Activated CD4-positive, alpha-beta T cell treated with anti-CD3 and anti-CD28 coated beads, Interleukin-2, amount 50 U/mL, for 48 hours (primary cell): Measurements from ENCODE around the gene SCAMP1.
"Not testable (repeated sequence)": the region's sequence is repeated elsewhere in the genome, so short reads cannot be mapped to it uniquely, and the experiment has no call there.

Source experiments
- DNase-seq, 2 experiments: peaks; one replicate each; pipeline ENCODE4 v3.0.0-alpha.2; 2020

Gene SCAMP1

DNA sequence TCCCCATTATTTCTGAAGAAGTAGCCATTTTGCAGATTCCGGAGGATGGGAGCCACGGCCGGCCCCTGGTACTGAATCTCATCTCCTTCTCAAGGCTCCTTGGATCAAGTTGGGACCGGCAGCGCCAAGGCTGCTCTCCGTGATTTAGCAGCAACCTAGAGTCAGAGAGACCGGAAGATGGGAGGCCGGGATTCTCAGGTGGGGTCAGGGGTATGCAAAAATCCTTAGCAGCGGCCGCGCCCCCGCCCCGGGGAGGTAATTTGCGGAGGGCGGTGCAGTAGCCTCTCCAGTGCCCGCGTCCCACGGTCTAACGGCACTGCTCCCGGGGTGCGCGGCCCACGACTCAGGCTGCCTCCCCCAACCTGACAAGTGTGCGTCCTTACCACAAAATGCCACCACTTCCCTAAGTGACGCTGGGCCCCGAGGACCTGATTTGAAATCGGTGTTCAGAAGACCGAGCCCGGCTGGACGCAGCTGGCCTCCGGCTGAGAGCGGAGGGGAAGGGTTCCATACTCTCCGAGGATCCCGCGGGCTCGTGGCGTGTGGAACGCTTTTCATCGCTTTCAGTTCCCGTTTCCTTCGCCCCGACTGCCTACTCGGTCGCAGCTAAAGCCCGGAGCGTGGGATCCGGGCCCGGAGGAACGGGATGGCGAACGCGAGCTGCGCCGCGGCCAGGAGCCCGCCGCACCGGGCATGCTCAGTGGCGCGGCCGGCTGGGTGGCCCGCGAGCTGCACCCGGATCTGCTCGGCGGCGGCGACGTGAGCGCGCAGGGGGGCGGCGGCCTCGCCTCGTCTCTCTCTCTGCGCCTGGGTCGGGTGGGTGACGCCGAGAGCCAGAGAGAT is at the start of gene SCAMP1:
TSS of gene SCAMP1 (plus strand) at position 787 of the 843 bp plus-strand sequence. CDS start at position 842, 55 bp downstream.
- DNase-seq, result peak; percentile 93 to 95

DNA sequence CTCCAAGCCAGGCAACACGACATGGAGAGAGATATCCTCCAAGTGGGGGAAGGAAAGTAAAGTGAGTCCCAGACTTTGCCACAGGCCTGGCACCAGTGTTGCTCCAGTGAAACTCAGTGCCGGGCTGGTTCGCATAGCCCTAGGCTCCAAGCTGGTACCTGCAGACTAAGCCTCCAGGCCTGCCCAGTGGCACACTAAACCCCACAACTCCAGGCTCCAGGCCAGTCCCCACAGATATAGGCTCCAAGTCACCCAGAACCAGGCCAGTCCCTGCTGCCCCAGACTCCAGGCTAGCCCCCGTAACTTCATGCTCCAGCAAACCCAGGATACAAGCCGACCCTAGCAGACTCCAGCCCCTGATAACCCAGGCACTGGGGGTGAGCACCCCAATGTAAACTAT is 42.9 kb upstream of the SCAMP1 start:
- DNase-seq, result no peak

- DNase-seq, result no peak
Observed at GRCh38 chr5:78318337-78318736, 42.1 kb upstream of the SCAMP1 start.

GRCh38 chr5:78320401-78320800 is 40.0 kb upstream of the SCAMP1 start:
- no peak for DNase-seq

GRCh38 chr5:78323241-78323640 is 37.2 kb upstream of the SCAMP1 start:
- DNase-seq, result no peak

DNA sequence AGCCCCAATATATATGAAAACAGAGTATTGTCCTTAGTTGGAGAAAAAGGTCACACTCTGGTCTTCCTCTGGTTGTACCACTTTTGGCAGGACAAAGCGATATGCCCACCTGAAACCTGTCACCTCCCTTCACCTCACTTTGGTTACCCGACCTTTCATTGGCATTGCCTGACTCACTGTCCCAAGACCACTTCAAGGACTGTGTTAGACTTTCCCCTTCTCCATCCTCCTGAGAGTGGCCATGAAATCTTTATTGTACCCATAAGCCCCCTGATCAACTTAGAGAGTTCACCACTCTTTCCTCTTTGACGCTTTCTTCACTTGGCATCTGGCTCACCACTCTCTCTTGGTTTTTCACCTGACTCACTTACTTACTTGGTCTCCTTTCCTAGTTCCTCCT is 33.5 kb upstream of the SCAMP1 start:
- no peak for DNase-seq

GRCh38 chr5:78327761-78328510 is 32.5 kb upstream of the SCAMP1 start:
- no peak for DNase-seq

DNA sequence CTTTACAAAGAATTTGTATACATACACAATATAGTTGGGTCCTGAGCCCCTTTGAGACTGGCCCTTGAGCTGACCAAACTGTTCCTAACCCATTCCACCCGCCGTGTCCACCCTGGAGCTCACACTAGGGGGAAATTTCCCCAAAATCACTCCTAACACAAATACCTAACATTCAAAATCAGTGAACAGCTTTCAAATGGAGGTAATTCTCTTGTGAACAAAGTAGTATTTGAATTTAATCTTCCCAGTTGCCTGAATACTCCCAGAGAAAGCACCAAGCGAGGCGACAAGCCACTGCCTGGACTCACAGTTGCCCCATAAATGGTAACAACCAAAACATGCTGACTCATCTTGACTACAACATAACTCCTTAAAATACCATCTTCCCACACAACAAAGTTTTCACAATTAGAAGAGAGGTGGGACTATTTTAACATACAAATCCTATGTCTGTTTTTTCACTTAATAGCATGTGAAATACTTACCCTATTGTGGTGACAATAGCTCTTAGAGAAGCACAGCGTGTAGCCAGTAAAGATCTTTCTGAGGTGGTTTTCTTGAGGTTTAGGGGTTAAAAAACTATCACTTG is 31.7 kb upstream of the SCAMP1 start:
- no peak for DNase-seq

GRCh38 chr5:78331523-78332080 is 28.8 kb upstream of the SCAMP1 start:
- no peak for DNase-seq

GRCh38 chr5:78334811-78335210 is 25.6 kb upstream of the SCAMP1 start:
- DNase-seq, result no peak

- DNase-seq, result no peak
Observed at GRCh38 chr5:78335976-78336375, 24.4 kb upstream of the SCAMP1 start.

DNA sequence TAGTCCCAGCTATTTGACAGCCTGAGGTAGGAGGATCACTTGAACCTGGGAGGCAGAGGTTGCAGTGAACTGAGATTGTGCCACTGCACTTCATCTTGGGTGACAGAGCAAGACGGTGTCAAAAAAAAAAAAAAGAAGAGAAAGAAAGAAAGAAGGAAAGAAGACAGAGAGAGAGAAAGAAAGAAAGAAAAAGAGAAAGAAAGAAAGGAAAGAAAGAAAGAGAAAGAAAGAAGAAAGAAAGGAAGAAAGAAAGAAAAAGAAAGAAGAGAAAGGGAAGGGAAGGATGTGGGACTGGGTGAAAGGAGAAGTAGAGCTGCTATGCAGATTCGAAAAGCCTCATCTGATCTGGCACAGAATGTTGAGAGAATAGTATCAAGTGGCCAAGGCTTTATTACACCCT is 23.7 kb upstream of the SCAMP1 start:
- no peak for DNase-seq

GRCh38 chr5:78339617-78340436 is 20.6 kb upstream of the SCAMP1 start:
- DNase-seq, result no peak

- DNase-seq, result no peak
Observed at GRCh38 chr5:78341440-78341839, 19.0 kb upstream of the SCAMP1 start.

GRCh38 chr5:78345485-78345884 is 14.9 kb upstream of the SCAMP1 start:
- DNase-seq, result no peak

GRCh38 chr5:78353520-78353919 is 6.9 kb upstream of the SCAMP1 start:
- DNase-seq, result no peak

DNA sequence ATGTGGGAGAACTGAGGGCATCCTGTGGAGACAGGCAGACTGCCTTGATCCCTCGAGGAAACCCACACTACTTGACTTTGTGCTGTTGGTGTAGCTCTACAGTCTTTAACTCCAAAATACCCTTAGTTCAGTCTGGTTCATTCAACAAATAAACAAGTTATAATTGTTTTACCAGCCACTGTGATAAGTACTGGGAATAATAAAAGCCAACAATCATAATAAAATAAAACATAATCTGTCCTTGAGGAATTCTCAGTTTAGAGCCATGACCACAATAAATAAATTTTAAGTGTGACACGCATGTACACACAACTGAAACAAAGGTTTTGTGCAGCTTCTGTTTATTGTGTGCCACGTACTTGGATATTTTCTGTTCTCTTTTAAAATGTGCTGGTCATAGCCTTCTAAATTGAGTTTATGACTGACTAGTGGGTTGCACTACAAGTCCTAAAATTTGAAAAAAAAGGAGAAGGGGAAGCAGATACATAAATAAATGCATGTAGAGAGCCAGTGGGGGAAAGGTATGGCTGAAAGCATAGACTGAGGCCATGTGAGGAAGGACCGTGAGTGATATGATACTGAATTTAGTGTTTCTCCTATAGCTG is 6.2 kb upstream of the SCAMP1 start:
- no peak for DNase-seq

GRCh38 chr5:78355561-78355960 is 4.9 kb upstream of the SCAMP1 start:
- no peak for DNase-seq

GRCh38 chr5:78359455-78359830 is 974 bp upstream of the SCAMP1 start:
- DNase-seq, result not testable (repeated sequence)

- no peak for DNase-seq
Observed at GRCh38 chr5:78360674-78360923, 182 bp downstream of the SCAMP1 start.

GRCh38 chr5:78360924-78361630 is 660 bp downstream of the SCAMP1 start:
- peak; percentile 55 to 57 for DNase-seq

DNA sequence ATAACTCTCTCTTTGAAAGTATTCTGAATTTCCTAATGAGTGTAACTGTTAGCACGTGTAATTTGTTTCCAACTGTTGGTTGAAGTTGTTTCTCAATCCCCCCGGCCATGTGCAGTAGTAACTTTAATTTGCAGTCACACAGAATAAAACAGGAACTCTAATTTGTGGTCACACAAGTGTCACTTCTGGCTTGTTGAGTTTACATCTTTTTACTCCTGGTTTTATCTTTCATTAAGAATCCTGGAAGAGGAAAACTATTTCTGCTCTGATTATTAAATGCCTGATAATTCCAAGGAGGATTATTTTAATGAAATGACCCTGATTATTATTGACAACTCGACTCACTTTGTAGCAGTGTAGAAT is 1.2 kb downstream of the SCAMP1 start:
- no peak for DNase-seq
